NT2/D1 (cell line): ENCODE results near the gene MAP1LC3A.

Source experiments
- DNase-seq: peaks from one replicate; pipeline ENCODE4 v3.0.0-alpha.2; 2011; ENCODE audit warnings: low read depth, low spot score
- H3K27me3 ChIP-seq: 2 replicates; pipeline ENCODE4 v1.6.0; 2011; ENCODE audit warnings: mild to moderate bottlenecking; ENCODE audit not compliant: insufficient read length, insufficient read depth
- H3K36me3 ChIP-seq: 2 replicates; pipeline ENCODE4 v1.6.1; 2011; ENCODE audit warnings: mild to moderate bottlenecking, low read length, mixed read lengths; ENCODE audit not compliant: insufficient read depth, insufficient read length
- H3K4me1 ChIP-seq: 2 replicates; pipeline ENCODE4 v1.5.1; 2011; ENCODE audit not compliant: insufficient read depth, insufficient read length
- H3K4me3 ChIP-seq: 2 replicates; pipeline ENCODE4 v1.5.1; 2011; ENCODE audit warnings: low read depth; ENCODE audit not compliant: insufficient read length
- H3K9ac ChIP-seq: 2 replicates; pipeline ENCODE4 v1.6.0; 2011; ENCODE audit warnings: low read depth; ENCODE audit not compliant: insufficient read length
- H3K9me3 ChIP-seq: 2 replicates; pipeline ENCODE4 v1.5.1; 2011; ENCODE audit warnings: mild to moderate bottlenecking, low read length; ENCODE audit not compliant: insufficient read depth
- SUZ12 ChIP-seq: IDR thresholded peaks from 2 replicates; pipeline ENCODE4 v1.6.1; 2011; ENCODE audit not compliant: insufficient read length, insufficient read depth; ENCODE audit errors: extremely low read depth
- YY1 ChIP-seq: IDR thresholded peaks from 2 replicates; pipeline ENCODE4 v1.6.1; 2011; ENCODE audit not compliant: insufficient read length, insufficient read depth
- ZNF274 ChIP-seq: IDR thresholded peaks from 2 replicates; pipeline ENCODE4 v1.6.1; 2011; ENCODE audit warnings: mild to moderate bottlenecking, low read depth, low read length

The MAP1LC3A gene

GRCh38 chr20:34543463-34544056, 15.0 kb upstream of the MAP1LC3A start:
- no peaks in the 10 kb centered on the region for H3K27me3 ChIP-seq
- H3K4me1 ChIP-seq: peaks cover 13% of the 10 kb centered on the region

GRCh38 chr20:34544109-34544796, 14.3 kb upstream of the MAP1LC3A start:
- no peak overlapping the region for H3K4me3 ChIP-seq
- TF ChIP-seq ZNF274 (no peak), SUZ12 (no peak), YY1 (no peak)

More at GRCh38 chr20:34543463-34544056, 15.0 kb upstream of the MAP1LC3A start:
- Histone ChIP-seq H3K9me3 (no peaks in the 10 kb centered on the region), H3K9ac (no peak overlapping the region), H3K36me3 (peaks cover 38% of the 10 kb centered on the region), H3K4me3 (no peak overlapping the region)
- no peak for DNase-seq
- no peak for TF ChIP-seq ZNF274
- no peak for TF ChIP-seq SUZ12
- TF ChIP-seq YY1: no peak

GRCh38 chr20:34546751-34547181, 11.8 kb upstream of the MAP1LC3A start:
- H3K27me3 ChIP-seq: no peaks in the 10 kb centered on the region
- no peaks in the 10 kb centered on the region for H3K9me3 ChIP-seq
- peaks cover 7% of the 10 kb centered on the region for H3K36me3 ChIP-seq
- H3K4me1 ChIP-seq: peaks cover 19% of the 10 kb centered on the region
- TF ChIP-seq SUZ12 (no peak), ZNF274 (no peak), YY1 (no peak)
- no peak for DNase-seq
- no peak overlapping the region for H3K9ac ChIP-seq
- H3K4me3 ChIP-seq: no peak overlapping the region

More at GRCh38 chr20:34544109-34544796, 14.3 kb upstream of the MAP1LC3A start:
- Histone ChIP-seq H3K27me3 (no peaks in the 10 kb centered on the region), H3K4me1 (peaks cover 14% of the 10 kb centered on the region), H3K9me3 (no peaks in the 10 kb centered on the region), H3K36me3 (peaks cover 31% of the 10 kb centered on the region), H3K9ac (peak overlapping the region; percentile 62)
- DNase-seq: no peak

GRCh38 chr20:34547844-34548613, 10.5 kb upstream of the MAP1LC3A start:
- DNase-seq: no peak
- no peaks in the 10 kb centered on the region for H3K9me3 ChIP-seq

GRCh38 chr20:34549291-34549928, 9.1 kb upstream of the MAP1LC3A start:
- no peak for DNase-seq

More at GRCh38 chr20:34547844-34548613, 10.5 kb upstream of the MAP1LC3A start:
- H3K27me3 ChIP-seq: no peaks in the 10 kb centered on the region
- H3K4me3 ChIP-seq: no peak overlapping the region
- TF ChIP-seq ZNF274: no peak
- TF ChIP-seq SUZ12: no peak
- no peak overlapping the region for H3K9ac ChIP-seq
- H3K36me3 ChIP-seq: no peaks in the 10 kb centered on the region
- H3K4me1 ChIP-seq: peaks cover 19% of the 10 kb centered on the region

GRCh38 chr20:34549929-34550305, 8.6 kb upstream of the MAP1LC3A start:
- Histone ChIP-seq H3K9me3 (no peaks in the 10 kb centered on the region), H3K4me1 (peaks cover 11% of the 10 kb centered on the region), H3K36me3 (no peaks in the 10 kb centered on the region), H3K9ac (no peak overlapping the region), H3K27me3 (no peaks in the 10 kb centered on the region), H3K4me3 (no peak overlapping the region)
- DNase-seq: no peak
- TF ChIP-seq ZNF274: no peak

More at GRCh38 chr20:34549291-34549928, 9.1 kb upstream of the MAP1LC3A start:
- no peak overlapping the region for H3K4me3 ChIP-seq
- peaks cover 13% of the 10 kb centered on the region for H3K4me1 ChIP-seq
- no peaks in the 10 kb centered on the region for H3K9me3 ChIP-seq
- no peaks in the 10 kb centered on the region for H3K27me3 ChIP-seq
- H3K36me3 ChIP-seq: no peaks in the 10 kb centered on the region
- no peak overlapping the region for H3K9ac ChIP-seq
- TF ChIP-seq SUZ12 (no peak), YY1 (no peak), ZNF274 (no peak)

- Histone ChIP-seq H3K9me3 (no peaks in the 10 kb centered on the region), H3K27me3 (no peaks in the 10 kb centered on the region), H3K36me3 (no peaks in the 10 kb centered on the region), H3K4me1 (peaks cover 11% of the 10 kb centered on the region), H3K9ac (no peak overlapping the region), H3K4me3 (no peak overlapping the region)
- no peak for DNase-seq
- no peak for TF ChIP-seq YY1
- no peak for TF ChIP-seq ZNF274
- TF ChIP-seq SUZ12: no peak
These were observed 5.9 kb upstream of the MAP1LC3A start for GRCh38 chr20:34552569-34552968.
